CD4-positive, alpha-beta T cell treated with Interleukin-2 at 100 ng/mL for 4 hours (primary cell): ENCODE measurements around the gene ACTN1.

Experiments used
- DNase-seq: peaks from one replicate; pipeline ENCODE4 v3.0.0-alpha.2; 2020; ENCODE audit warnings: low spot score

Gene ACTN1

DNA sequence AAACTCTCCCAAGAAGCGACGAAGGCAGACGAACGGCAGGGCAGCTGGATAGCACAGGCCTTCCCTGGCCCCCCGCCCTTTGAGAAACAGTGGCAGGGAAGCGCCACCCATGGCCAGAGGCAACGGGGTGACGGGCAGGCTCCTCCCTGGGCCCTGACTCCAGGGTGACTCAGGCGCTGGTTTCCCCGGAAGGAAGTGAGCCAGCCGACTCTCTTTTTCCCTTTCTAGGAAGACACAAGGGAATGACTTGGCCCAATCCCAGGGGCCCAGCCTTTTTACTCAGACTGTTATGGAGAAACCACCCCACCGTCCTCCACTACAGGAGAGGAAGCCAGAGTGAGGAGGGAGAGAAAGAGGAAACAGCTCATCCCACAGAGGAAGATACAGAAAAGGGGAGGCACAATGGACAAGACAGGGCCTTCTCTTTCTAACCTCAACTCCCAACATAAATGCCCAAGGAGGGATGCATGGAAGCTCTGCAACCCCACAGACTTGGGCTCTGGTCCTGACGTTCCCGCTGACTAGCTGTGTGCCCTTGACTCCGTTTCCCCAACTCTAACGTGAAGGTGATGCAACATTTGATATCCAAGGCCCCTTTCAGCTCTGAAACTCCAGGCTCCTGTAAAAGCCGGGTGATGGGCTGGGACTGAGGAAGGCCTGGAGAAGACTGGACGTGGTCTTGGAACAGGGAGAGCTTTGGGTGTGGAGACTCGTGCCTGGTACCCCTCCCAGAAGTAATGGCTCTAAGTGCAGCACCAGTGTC lies 27.9 kb downstream of the ACTN1 start:
- DNase-seq = no peak

GRCh38 chr14:68950111-68950510 lies 29.0 kb downstream of the ACTN1 start:
- DNase-seq = no peak

- DNase-seq = no peak
Observed at GRCh38 chr14:68949601-68949965, 29.5 kb downstream of the ACTN1 start.

DNA sequence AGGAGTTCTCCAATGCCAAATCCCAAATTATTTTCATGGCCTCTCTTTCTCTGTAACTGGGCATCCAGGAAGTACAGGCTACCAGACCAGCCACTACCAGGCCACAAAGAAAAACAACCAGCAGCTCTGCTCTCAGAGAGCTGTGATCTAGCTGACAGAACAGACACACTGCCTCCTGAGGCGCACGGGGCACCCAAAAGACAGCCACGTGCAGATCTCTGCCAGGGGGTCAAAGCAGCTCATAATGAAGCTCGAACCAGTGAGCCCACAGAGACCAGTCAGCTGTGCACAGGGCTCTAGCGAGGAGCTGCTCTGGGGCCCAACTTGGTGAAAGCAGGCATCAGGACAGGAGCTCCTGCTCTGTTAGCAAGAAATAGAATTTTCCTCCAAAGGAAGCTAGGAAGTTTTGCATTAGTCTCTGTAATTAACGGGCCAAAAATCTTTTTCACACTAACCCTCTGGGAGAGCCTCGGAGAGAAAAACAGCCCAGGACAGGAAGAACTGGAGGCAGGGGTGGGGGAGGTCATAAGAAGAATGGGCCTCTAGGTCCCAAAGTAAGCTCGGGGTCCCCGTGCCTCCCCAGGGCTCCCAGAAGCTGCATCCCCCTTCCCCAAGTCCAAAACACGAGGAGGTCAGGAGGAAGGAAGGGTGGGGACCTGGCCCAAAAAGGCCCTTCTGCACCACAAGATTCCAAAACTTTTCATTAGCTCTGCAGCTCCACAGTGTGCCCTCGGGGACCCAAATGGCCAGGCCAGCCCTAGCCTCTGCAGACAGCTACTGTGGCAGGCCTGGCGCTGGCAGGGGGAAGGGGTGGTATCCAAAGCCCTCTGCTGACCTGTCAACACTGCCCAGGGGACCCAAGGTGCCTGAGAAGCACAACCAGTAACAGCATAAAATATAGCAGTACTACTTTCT lies 30.2 kb downstream of the ACTN1 start:
- no peak for DNase-seq

DNA sequence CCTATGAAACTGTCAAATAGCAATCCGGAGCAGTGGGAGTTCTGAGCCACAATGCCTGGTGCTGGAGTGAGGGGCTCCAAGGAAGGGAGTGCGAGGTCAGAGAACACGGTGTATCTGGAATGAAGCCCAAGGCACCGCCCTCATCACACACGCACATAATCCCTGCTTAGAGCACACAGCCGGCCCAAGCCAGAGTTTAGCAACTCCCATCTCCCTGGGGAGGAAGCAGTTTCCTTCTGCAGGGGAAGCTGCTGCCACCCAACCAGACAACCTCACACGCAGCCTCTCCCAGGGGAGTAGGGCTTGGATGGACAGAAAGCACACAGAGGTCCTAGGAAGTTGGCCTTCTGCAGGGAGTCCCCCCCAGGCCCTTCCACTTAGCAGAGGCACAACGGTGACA lies 31.3 kb downstream of the ACTN1 start:
- no peak for DNase-seq

GRCh38 chr14:68946489-68946822 lies 32.6 kb downstream of the ACTN1 start:
- no peak for DNase-seq

DNA sequence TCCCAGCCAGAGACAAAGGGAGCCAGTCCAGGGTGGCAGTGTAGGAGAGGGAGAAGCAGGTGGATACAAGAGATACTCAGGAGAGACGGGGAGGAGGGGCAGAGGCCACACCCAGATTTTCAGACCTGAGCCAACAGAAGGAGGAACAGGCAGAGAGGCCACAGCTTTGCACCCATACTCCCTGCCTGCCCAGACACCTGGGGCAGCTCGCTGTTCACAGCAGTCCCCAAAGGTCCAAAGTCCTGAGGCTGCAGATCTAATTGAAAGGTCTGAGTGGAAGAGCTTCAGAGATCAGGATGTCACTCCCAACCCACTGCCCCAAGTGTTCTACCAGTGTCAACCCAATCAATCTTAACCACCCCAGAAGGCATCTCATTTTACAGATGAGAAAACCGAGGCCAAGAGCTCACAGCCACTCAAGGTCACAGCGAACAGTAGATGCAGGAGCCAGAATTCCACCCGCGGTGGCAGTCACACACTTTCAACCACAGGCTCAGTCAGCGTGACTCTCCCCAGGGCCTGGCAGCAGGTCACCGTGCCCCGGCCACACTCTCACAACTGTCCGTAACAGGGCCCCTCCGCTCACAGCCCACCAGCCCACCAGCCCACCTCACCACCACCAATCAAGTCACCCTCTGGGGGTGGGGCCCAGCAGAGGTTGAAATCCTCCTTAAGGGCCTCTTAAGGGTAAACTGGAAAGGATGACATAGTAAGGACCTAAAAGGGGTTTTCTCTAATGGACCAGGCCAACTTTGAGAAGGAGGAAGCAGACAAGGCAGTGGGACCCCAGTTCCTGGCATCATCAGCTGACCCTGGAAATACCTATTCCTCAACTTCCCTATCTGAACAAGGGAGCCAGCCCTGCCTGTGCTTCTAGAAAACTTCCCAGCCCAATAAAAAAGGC lies 33.3 kb downstream of the ACTN1 start:
- no peak for DNase-seq

DNA sequence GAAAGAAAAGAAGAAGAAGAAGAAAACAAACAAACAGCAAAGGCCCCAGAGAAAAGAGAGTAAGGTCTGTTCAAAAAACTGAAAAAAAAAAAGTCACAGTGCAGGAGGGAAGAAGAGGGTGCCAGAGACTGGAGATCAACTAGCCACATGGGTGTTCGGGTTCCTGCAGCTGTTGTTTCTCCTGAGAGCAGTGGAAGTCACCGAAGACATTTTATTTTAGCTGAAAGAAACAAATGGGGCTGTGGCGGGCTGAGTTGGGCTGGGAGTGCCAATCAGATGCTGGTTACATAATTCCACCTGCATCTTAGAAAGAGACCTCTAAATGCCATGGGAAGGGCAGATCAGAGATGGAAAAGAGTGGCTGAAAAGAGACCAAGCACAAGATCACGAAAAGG lies 33.9 kb downstream of the ACTN1 start:
- DNase-seq = no peak

GRCh38 chr14:68944162-68944561 lies 34.9 kb downstream of the ACTN1 start:
- no peak for DNase-seq

DNA sequence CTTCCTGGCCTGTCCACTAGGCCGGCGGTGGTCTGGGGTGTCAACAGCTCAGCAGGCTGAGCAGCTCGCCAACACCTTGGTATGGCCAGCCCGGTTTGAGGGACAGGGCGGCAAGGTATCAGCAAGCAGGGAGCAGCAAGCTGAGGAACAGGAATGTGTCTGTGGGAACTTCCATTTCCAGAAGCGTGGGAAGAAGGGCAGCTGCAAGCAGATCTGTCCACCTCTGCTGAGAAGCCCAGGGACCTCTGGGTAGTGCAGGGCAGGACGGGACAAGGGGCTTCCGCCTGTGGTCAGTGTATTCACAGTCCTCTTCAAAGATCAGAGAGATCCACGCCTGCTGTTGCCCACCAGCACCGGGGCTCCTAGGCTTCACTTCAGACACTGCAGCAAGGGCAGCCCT lies 36.0 kb downstream of the ACTN1 start:
- DNase-seq = no peak

DNA sequence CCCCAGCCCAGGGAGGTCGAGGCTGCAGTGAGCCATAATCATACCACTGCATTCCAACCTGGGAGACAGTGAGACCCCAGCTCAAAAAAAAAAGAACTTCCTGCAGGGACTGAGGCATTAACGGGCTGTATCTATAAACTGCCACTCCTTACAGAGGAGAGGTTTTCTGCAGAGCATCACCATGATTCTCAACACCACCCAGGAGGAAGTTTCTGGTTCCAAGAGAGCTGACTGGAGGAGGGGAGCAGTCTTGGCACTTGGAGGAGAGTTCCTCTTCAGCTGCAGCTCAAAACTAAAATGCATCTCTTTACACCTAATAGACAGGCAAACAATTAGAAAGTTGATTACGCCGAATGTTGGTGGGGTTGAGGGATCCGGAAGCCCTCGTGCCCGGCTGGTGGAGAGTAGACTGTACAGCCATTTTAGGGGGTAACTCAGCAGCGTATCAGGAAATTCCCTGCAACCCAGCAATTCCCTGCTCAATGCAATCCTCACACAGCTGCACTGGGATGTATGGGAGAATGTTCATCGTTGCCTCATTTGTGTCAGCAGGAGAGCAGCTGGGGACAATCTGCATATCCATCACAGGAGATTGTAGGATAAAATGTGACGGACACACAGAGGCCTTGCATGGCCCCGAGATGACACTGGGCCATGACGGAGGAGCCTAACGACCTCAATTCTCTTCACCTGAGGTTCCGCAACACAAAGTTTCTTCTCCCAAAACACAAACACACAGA lies 36.6 kb downstream of the ACTN1 start:
- DNase-seq = no peak

DNA sequence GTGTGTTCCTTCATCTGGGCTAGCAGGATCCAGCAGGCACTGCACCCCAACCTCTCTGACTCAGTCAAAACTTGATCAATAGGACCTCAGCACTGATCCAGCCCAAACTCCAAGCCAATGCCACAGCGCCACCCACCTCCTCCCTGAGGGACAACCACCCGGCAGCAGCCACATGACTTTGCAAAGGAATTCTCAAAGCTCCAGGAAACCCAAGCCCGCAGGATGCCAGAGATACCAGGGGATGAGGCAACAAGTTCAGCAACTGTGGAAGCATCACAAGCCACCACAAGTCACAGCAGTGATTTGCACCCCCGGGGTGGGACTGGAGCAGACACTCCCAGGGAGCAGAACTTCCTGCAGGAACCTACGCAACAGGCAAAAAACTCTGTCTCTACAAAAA lies 37.3 kb downstream of the ACTN1 start:
- DNase-seq = no peak

GRCh38 chr14:68940614-68941185 lies 38.4 kb downstream of the ACTN1 start:
- DNase-seq = no peak

DNA sequence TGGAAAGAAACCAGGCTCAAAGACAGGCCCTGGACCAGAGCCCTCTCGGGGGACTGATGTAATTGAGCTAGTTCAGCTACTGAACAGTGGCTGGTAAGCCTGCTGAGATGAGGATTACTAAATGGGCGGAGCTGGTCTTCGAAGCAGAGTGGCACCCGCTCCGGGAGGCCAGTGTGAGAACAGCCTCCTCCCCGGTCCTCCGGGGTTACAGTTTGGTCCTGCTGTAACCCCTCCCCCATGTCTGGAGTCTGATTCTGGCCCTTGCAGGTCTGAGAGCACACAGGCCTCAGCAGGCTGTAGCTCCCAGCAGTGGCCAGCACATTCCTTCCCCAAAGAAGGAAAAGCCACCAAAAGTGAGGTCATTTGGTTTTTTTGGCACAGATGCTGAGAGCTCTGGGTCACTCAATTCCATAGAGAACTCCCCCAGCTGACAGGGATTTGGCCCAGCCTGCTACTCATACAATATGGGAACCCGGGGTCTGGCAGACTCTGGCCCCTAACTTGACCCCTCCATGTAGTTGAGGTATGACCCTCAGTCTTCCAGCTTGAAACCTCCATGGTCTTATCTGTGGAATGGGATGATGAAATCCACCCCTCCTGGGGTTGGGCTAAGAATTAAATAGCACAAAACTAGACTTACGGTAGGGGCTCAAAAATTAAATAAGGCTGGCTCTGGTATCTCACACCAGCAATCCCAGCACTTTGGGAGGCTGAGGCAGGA lies 39.0 kb downstream of the ACTN1 start:
- DNase-seq = no peak

GRCh38 chr14:68939181-68939892 lies 39.8 kb downstream of the ACTN1 start:
- DNase-seq = no peak

DNA sequence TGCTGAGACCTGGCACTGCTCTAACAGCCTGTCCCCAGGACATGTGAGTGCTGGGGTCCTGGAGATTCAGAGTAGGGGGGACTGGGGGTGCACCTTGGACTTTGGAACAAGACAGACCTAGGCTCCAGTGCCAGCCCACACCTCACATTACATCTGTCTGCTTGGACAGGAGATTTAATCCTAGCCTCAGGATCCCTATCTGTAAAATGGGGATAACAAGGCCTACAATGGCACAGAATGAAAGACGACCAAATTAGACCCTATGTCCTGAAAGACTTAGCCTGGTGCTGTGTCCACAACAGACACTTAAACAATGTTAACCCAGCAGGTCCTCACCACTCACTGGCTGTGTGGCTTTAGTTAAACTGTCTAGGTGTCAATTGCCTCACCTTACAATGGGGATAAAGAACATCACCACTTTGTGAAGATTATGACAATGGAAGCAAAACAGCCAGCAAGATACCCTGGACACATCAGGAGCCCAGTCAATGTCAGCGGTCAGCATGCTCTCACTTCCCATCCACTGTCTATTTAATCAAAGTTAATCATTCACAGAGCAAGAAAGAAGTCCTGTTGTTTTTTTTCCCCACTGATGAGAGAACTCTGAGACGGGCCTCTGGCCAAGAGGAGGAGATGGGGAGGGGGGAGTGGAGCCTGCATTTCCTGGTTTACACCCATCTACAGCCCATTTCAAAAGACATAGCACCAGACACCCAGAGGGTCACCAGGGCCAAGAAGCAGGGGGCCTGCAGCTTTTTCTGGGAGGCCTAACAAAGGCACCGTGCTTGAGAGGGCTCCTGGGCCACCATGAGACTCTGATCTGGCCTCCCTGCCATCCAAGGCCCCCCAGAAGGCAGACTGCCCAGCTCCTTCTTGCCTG lies 40.6 kb downstream of the ACTN1 start:
- DNase-seq = no peak

DNA sequence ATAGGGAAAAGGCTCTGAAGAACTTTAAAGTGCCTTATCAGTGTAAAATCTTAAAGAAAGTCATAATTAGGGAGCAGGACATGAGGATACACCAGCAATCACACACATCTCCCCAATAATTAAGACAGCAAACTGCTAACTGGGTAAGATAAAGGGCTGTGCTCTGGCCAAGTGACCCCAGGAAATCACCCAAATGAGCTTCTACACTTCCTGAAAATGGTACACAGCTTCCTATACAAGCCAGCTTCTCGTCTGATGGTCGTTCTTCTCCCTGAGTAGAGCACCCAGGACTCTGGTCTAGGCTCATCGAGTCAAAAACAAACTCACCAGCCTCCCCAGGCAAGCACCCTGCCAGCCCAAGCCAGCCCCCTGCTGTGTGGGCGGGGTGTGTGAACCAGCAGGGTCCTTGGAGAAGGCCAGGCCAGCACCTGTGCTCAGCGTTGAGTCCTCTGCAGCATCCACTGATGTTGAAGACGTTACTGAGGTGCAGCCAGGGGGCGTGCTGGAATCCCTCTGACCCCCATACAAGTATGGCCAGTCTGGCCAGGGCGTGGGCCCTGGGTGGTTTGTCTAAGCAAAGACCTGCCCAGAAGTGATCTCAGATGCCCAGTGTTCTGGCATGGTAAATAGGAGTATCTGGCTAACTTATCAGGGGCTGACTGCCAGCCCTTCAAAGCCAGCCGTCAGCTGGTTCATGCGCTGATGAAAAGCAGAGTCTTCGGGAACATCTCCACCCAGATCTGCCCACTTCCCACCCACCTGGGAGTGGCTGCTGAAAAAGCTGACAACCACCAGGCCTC lies 41.4 kb downstream of the ACTN1 start:
- no peak for DNase-seq

DNA sequence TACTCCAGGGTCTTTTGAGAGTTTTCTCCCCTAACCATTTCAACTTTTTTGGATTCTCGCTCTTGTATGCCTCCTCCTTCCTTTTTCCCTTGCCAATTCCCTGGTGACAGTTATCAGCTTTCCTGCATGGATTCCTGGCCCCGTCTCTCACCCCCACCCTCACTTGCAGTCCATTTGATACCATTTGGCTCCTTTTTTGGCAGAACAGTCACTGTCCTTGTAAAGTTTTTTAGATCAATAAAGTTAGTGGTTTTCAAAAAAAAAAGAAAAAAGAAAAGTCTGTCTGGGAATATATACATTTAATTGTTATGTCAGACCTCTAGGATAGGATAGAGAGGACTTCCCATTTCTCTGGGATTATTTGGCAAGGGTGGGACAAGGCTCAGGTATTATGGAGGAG lies 42.1 kb downstream of the ACTN1 start:
- DNase-seq = no peak
